Measurements from ENCODE around the gene MCCC1.
"Not testable (repeated sequence)": the region's sequence is repeated elsewhere in the genome, so short reads cannot be mapped to it uniquely, and the experiment has no call there.

The MCCC1 gene

GRCh38 chr3:183109847-183110246, 10.6 kb upstream of the MCCC1 start:
- not testable (repeated sequence) for H3K4me3 ChIP-seq (ENCODE audit: low read length); H3K27me3 ChIP-seq (ENCODE audit: insufficient read depth, low read length, poor library complexity); H3K4me1 ChIP-seq (ENCODE audit: control insufficient read depth, low read depth, low read length); H3K79me1 ChIP-seq (ENCODE audit: low read length); H3K56ac ChIP-seq (ENCODE audit: low read length); H3K9ac ChIP-seq (ENCODE audit: low read length); H2BK15ac ChIP-seq (replicated peaks; ENCODE audit: low read depth); H3K27ac ChIP-seq (ENCODE audit: low read depth, low read length); H2BK120ac ChIP-seq (ENCODE audit: low read depth, low read length); H4K8ac ChIP-seq (ENCODE audit: low read depth, low read length); H2AK5ac ChIP-seq (ENCODE audit: low read length); H3K18ac ChIP-seq (ENCODE audit: low read length); H2BK5ac ChIP-seq (ENCODE audit: low read length); H4K5ac ChIP-seq (ENCODE audit: low read length); H3K23ac ChIP-seq (ENCODE audit: low read length); H3K79me2 ChIP-seq (ENCODE audit: control insufficient read depth, insufficient read depth, low read length); DNase-seq; H3K4ac ChIP-seq (ENCODE audit: low read depth, low read length); H3K4me2 ChIP-seq (ENCODE audit: low read length); H3K36me3 ChIP-seq (ENCODE audit: control insufficient read depth, insufficient read depth, low read length)
- WGBS (ENCODE audit: extremely low coverage, insufficient coverage, low lambda C conversion rate), result no CpG with 5 or more reads among the region's 1 CpG

- no peak overlapping the region for H2AK5ac ChIP-seq (ENCODE audit: low read length)
- H3K4me1 ChIP-seq (ENCODE audit: control insufficient read depth, low read depth, low read length), result peaks cover 2% of the 10 kb centered on the region
- no peak overlapping the region for H2BK15ac ChIP-seq (replicated peaks; ENCODE audit: low read depth)
- peak overlapping the region; percentile 89 for H2BK5ac ChIP-seq (ENCODE audit: low read length)
- no peak overlapping the region for H3K4me3 ChIP-seq (ENCODE audit: low read length)
- H3K4ac ChIP-seq (ENCODE audit: low read depth, low read length), result no peak overlapping the region
- no peak overlapping the region for H3K9ac ChIP-seq (ENCODE audit: low read length)
- WGBS (ENCODE audit: extremely low coverage, insufficient coverage, low lambda C conversion rate), result no CpG with 5 or more reads among the region's 4 CpGs
- no peaks in the 10 kb centered on the region for H3K36me3 ChIP-seq (ENCODE audit: control insufficient read depth, insufficient read depth, low read length)
- no peaks in the 10 kb centered on the region for H3K27me3 ChIP-seq (ENCODE audit: insufficient read depth, low read length, poor library complexity)
- H3K23ac ChIP-seq (ENCODE audit: low read length), result no peak overlapping the region
- H4K8ac ChIP-seq (ENCODE audit: low read depth, low read length), result no peak overlapping the region
- no peaks in the 10 kb centered on the region for H3K79me1 ChIP-seq (ENCODE audit: low read length)
- peak overlapping the region; percentile 61 for H2BK120ac ChIP-seq (ENCODE audit: low read depth, low read length)
- H3K18ac ChIP-seq (ENCODE audit: low read length), result peak overlapping the region; percentile 51
- DNase-seq, result no peak
- peak overlapping the region; percentile 33 for H4K5ac ChIP-seq (ENCODE audit: low read length)
- peak overlapping the region; percentile 36 for H3K27ac ChIP-seq (ENCODE audit: low read depth, low read length)
- H3K79me2 ChIP-seq (ENCODE audit: control insufficient read depth, insufficient read depth, low read length), result no peaks in the 10 kb centered on the region
- no peak overlapping the region for H3K56ac ChIP-seq (ENCODE audit: low read length)
- H3K4me2 ChIP-seq (ENCODE audit: low read length), result no peak overlapping the region
Observed at GRCh38 chr3:183108470-183108869, 9.2 kb upstream of the MCCC1 start.

DNA sequence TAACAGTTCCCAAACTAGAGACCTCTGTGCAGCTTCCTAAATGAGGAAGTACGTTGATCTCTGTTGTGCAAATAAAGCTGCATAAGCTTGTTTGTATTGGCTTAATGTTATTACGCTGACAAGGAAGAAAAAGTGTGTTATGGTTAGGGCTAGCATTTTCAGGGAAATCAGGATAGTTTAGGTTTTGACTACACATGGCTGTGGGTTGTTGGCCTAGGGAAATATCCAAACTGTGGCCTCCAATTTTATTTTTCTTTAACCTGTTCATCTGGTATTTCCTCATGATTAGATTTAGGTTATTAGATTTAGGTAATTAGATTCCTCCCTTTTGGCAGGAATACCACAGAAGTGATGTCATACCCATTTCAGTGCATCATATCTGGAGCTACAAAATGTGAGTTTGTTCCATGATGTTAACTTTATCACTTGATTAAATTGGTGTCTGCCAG, 8.7 kb upstream of the MCCC1 start:
- WGBS (ENCODE audit: extremely low coverage, insufficient coverage, low lambda C conversion rate), result no CpG with 5 or more reads among the region's 2 CpGs
- Histone ChIP-seq H4K8ac (ENCODE audit: low read depth, low read length) (no peak overlapping the region), H3K27me3 (ENCODE audit: insufficient read depth, low read length, poor library complexity) (no peaks in the 10 kb centered on the region), H3K4me1 (ENCODE audit: control insufficient read depth, low read depth, low read length) (peaks cover 2% of the 10 kb centered on the region), H3K4me3 (ENCODE audit: low read length) (no peak overlapping the region), H4K5ac (ENCODE audit: low read length) (no peak overlapping the region), H3K4me2 (ENCODE audit: low read length) (no peak overlapping the region), H2BK15ac (replicated peaks; ENCODE audit: low read depth) (no peak overlapping the region), H3K56ac (ENCODE audit: low read length) (no peak overlapping the region), H2BK120ac (ENCODE audit: low read depth, low read length) (no peak overlapping the region), H2AK5ac (ENCODE audit: low read length) (no peak overlapping the region), H3K79me2 (ENCODE audit: control insufficient read depth, insufficient read depth, low read length) (no peaks in the 10 kb centered on the region), H3K36me3 (ENCODE audit: control insufficient read depth, insufficient read depth, low read length) (no peaks in the 10 kb centered on the region), H3K79me1 (ENCODE audit: low read length) (no peaks in the 10 kb centered on the region), H3K18ac (ENCODE audit: low read length) (no peak overlapping the region), H3K9ac (ENCODE audit: low read length) (no peak overlapping the region), H3K23ac (ENCODE audit: low read length) (no peak overlapping the region), H3K27ac (ENCODE audit: low read depth, low read length) (no peak overlapping the region), H2BK5ac (ENCODE audit: low read length) (no peak overlapping the region), H3K4ac (ENCODE audit: low read depth, low read length) (no peak overlapping the region)
- peak; percentile 70 for DNase-seq

DNA sequence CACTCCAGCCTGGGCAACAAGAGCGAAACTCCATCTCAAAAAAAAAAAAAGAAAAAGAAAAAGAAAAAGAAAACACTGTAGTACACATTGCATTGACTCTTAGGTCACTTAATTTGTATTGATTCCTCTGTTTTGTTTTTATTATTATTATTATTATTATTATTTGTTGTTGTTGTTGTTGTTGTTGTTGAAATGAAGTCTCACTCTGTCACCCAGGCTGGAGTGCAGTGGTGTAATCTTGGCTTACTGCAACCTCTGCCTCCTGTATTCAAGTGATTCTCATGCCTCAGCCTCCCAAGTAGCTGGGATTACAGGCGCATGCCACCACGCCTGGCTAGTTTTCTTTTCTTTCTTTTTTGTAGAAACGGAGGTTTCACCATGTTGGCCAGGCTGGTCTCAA, 8.1 kb upstream of the MCCC1 start:
- not testable (repeated sequence) for H3K4ac ChIP-seq (ENCODE audit: low read depth, low read length); H2BK15ac ChIP-seq (replicated peaks; ENCODE audit: low read depth); H3K36me3 ChIP-seq (ENCODE audit: control insufficient read depth, insufficient read depth, low read length); H2BK5ac ChIP-seq (ENCODE audit: low read length); H3K56ac ChIP-seq (ENCODE audit: low read length); H3K27ac ChIP-seq (ENCODE audit: low read depth, low read length); H4K5ac ChIP-seq (ENCODE audit: low read length); H3K79me1 ChIP-seq (ENCODE audit: low read length); H3K4me3 ChIP-seq (ENCODE audit: low read length); H3K18ac ChIP-seq (ENCODE audit: low read length); H2BK120ac ChIP-seq (ENCODE audit: low read depth, low read length); H3K9ac ChIP-seq (ENCODE audit: low read length); H3K27me3 ChIP-seq (ENCODE audit: insufficient read depth, low read length, poor library complexity); H3K79me2 ChIP-seq (ENCODE audit: control insufficient read depth, insufficient read depth, low read length); H2AK5ac ChIP-seq (ENCODE audit: low read length); H4K8ac ChIP-seq (ENCODE audit: low read depth, low read length); H3K4me1 ChIP-seq (ENCODE audit: control insufficient read depth, low read depth, low read length); H3K4me2 ChIP-seq (ENCODE audit: low read length); DNase-seq; H3K23ac ChIP-seq (ENCODE audit: low read length)
- WGBS (ENCODE audit: extremely low coverage, insufficient coverage, low lambda C conversion rate), result no CpG with 5 or more reads among the region's 4 CpGs

- H3K4ac ChIP-seq (ENCODE audit: low read depth, low read length), result no peak overlapping the region
- no peak overlapping the region for H3K4me3 ChIP-seq (ENCODE audit: low read length)
- H4K5ac ChIP-seq (ENCODE audit: low read length), result no peak overlapping the region
- H3K18ac ChIP-seq (ENCODE audit: low read length), result no peak overlapping the region
- no peak overlapping the region for H2AK5ac ChIP-seq (ENCODE audit: low read length)
- H2BK15ac ChIP-seq (replicated peaks; ENCODE audit: low read depth), result no peak overlapping the region
- no peak overlapping the region for H2BK5ac ChIP-seq (ENCODE audit: low read length)
- H4K8ac ChIP-seq (ENCODE audit: low read depth, low read length), result no peak overlapping the region
- no peaks in the 10 kb centered on the region for H3K79me2 ChIP-seq (ENCODE audit: control insufficient read depth, insufficient read depth, low read length)
- H2BK120ac ChIP-seq (ENCODE audit: low read depth, low read length), result no peak overlapping the region
- no peak overlapping the region for H3K23ac ChIP-seq (ENCODE audit: low read length)
- H3K27ac ChIP-seq (ENCODE audit: low read depth, low read length), result no peak overlapping the region
- no peak overlapping the region for H3K4me2 ChIP-seq (ENCODE audit: low read length)
- H3K79me1 ChIP-seq (ENCODE audit: low read length), result no peaks in the 10 kb centered on the region
- WGBS (ENCODE audit: extremely low coverage, insufficient coverage, low lambda C conversion rate), result no CpG with 5 or more reads among the region's 6 CpGs
- no peaks in the 10 kb centered on the region for H3K27me3 ChIP-seq (ENCODE audit: insufficient read depth, low read length, poor library complexity)
- no peaks in the 10 kb centered on the region for H3K36me3 ChIP-seq (ENCODE audit: control insufficient read depth, insufficient read depth, low read length)
- H3K56ac ChIP-seq (ENCODE audit: low read length), result no peak overlapping the region
- peaks cover 2% of the 10 kb centered on the region for H3K4me1 ChIP-seq (ENCODE audit: control insufficient read depth, low read depth, low read length)
- H3K9ac ChIP-seq (ENCODE audit: low read length), result no peak overlapping the region
- DNase-seq, result no peak
Observed at GRCh38 chr3:183106635-183107034, 7.3 kb upstream of the MCCC1 start.

DNA sequence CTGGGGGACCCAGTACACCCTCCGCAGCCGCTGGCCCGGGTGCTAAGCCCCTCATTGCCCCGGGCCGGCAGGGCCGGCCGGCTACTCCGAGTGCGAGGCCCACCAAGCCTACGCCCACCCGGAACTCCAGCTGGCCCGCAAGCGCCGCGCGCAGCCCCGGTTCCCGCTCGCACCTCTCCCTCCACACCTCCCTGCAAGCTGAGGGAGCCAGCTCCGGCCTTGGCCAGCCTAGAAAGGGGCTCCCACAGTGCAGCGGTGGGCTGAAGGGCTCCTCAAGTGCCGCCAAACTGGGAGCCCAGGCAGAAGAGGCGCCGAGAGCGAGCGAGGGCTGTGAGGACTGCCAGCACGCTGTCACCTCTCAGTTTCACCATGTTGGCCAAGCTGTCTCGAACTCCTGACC, 4.7 kb upstream of the MCCC1 start:
- H3K9ac ChIP-seq (ENCODE audit: low read length); H3K56ac ChIP-seq (ENCODE audit: low read length); H4K8ac ChIP-seq (ENCODE audit: low read depth, low read length); H3K27me3 ChIP-seq (ENCODE audit: insufficient read depth, low read length, poor library complexity); H3K23ac ChIP-seq (ENCODE audit: low read length); H3K79me1 ChIP-seq (ENCODE audit: low read length); H3K4me2 ChIP-seq (ENCODE audit: low read length); H3K4me1 ChIP-seq (ENCODE audit: control insufficient read depth, low read depth, low read length); H4K5ac ChIP-seq (ENCODE audit: low read length); DNase-seq; H2AK5ac ChIP-seq (ENCODE audit: low read length); H3K18ac ChIP-seq (ENCODE audit: low read length); H3K4ac ChIP-seq (ENCODE audit: low read depth, low read length); H2BK120ac ChIP-seq (ENCODE audit: low read depth, low read length); H2BK5ac ChIP-seq (ENCODE audit: low read length); H2BK15ac ChIP-seq (replicated peaks; ENCODE audit: low read depth); H3K79me2 ChIP-seq (ENCODE audit: control insufficient read depth, insufficient read depth, low read length); H3K4me3 ChIP-seq (ENCODE audit: low read length); H3K36me3 ChIP-seq (ENCODE audit: control insufficient read depth, insufficient read depth, low read length); H3K27ac ChIP-seq (ENCODE audit: low read depth, low read length): not testable (repeated sequence)
- WGBS (ENCODE audit: extremely low coverage, insufficient coverage, low lambda C conversion rate), result no CpG with 5 or more reads among the region's 28 CpGs
